Endometrium (tissue), 2 donors: ENCODE results near the gene TSNAXIP1.
A peak's percentile ranks its signal among the peaks of the same experiment; 100 is the strongest.
"Not testable (repeated sequence)": the region's sequence is repeated elsewhere in the genome, so short reads cannot be mapped to it uniquely, and the experiment has no call there.

Experiments
- FAIRE-seq: peaks from 2 replicates; lab custom pipeline; 2012; peaks lifted over from hg19 to GRCh38; lab: Jason Lieb, UNC
- donor health status: control.
- donor health status: control.

The TSNAXIP1 gene

DNA sequence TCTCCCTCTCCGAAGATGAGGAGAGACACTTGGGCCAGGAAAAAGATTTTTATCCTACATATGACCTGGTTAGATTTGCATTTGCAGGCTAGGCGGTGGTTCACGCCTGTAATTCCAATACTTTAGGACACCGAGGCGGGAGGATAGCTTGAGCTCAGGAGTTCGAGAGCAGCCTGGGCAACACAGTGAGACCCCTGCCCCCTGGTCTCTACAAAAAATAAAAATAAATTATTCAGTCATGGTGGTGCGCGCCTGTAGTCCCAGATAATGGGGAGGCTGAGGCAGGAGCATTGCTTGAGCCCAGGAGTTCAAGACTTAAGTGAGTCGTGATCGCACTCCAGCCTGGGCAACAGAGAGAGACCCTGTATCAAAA lies 27.5 kb downstream of the TSNAXIP1 start:
- FAIRE-seq, result no peak

GRCh38 chr16:67837190-67837589 lies 30.5 kb downstream of the TSNAXIP1 start:
- not testable (repeated sequence) for FAIRE-seq

- no peak for FAIRE-seq
These were observed 31.1 kb downstream of the TSNAXIP1 start for GRCh38 chr16:67837811-67838210.

DNA sequence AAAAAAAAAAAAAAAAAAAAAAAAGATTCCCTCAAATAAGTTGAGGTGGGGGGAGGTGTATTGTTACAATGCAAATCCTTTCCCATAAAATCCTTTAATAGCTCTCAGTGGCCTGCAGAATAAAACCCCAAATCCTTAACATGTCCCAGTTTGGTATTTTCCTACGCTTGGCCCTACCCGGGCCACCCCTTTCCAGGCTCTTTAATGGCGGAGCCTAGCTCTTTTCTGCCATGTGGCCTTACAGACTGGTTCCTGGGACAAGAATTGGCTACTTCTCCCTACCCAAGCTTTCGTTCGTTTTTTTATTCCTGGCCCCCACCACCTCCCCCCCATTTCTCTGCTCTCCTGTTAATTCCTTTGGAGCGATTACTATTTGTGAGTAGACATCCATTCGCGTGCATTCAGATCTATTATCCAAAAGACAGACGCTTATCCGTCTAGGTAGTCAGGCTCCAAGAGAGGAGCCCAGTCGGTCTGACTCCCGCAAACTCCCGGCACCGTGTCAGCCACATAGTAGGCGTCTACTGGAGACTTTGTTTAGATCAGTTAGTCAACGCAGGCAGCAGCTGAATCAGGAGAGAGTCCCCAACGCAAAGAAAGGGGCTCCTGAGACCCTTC lies 34.6 kb downstream of the TSNAXIP1 start:
- FAIRE-seq, result no peak

- FAIRE-seq, result no peak
These were observed 35.3 kb downstream of the TSNAXIP1 start, which contains the start of gene THAP11 for GRCh38 chr16:67841816-67842508. Gene THAP11, plus strand, starts transcription at chr16:67842320. Its CDS starts 235 bp downstream, at chr16:67842555.

- FAIRE-seq, result no peak
These were observed 36.0 kb downstream of the TSNAXIP1 start for GRCh38 chr16:67842509-67843342.

DNA sequence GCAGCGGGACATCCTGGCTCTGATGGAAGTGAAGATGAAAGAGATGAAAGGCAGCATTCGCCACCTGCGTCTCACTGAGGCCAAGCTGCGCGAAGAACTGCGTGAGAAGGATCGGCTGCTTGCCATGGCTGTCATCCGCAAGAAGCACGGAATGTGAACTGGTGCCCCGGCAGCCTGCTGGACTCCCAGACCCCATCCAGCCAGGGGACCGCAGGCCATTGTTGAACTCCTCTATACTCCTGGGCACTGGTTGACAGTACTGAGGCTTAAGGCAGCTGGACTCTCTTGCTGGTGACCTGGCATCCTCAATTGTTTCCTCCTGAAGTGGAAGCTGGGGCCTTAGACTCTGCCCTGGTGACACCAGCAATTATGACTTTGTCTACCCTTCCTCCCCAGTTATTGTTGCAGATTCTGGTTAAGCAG lies 36.7 kb downstream of the TSNAXIP1 start:
- no peak for FAIRE-seq

DNA sequence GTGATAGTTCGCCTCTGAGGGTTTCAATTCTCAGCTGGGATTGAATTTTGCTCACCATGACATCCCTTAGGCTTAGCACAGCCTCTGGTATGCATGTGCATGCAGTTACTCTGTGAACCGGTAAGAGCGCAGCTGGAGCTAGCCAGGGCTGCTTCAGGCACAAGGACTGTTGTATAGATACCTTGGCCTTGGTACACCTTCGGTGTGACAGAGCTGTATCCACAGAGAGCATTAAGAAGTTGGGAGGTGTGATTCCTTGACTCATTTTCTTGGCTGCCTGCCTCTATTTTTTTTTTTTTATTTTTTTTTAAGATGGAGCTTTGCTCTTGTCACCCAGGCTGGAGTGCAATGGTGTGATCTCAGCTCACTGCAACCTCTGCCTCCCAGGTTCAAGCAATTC lies 37.8 kb downstream of the TSNAXIP1 start:
- no peak for FAIRE-seq

- no peak for FAIRE-seq
These were observed 38.8 kb downstream of the TSNAXIP1 start for GRCh38 chr16:67845291-67846062.

DNA sequence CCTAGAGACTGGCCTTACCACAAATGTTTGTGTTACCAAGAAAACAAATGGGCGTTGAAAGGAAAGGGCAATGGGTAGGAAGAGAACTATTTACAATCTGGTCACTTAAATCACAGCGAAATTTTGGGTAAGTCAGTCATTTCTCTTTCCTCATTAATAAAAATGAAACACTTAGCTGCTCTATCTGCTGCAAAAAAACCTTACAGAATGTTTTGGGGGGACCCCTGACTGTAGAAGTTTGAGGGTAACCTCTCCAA lies 39.3 kb downstream of the TSNAXIP1 start:
- FAIRE-seq, result no peak

DNA sequence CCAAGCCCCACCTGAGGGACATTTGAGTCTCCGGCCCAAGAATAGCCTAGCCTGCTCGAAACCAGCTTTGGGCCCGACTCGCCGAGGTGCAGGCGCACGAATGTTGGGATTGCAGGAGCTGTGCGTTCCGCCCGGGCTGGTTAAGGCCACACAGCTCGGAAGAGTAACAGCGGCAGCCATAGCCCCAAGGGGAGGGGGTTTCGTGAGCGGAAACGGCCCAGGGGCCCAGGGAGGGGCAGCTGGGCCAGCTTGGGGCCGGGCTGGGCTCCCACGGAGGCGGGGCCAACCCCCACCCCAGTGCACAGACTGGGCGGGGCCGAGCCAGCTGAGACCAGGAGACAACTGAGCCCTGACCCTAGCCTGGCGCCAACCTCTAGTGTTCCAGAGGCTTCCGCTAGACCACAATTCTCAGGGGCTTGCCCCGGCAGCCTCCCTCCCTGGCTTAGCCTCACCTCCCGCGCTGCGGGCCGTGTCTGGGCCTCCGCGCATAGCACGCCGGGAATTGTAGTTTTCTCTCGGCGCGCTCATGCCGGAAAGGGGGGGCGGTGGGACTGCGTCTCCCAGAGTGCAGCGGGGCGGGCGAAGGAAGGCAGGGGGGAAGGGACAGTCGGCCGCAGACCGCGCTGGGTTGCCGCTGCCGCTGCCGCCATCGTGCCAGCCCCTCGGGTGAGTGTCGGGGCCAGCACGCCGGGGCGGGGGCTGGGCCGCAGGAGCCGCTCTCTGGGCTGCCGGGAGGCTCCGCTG lies 39.8 kb downstream of the TSNAXIP1 start, which contains the start of gene NUTF2:
Gene NUTF2, plus strand, starts transcription at position 614 of the 744 bp plus-strand sequence. CDS start 18,198 bp downstream, outside the sequence.
- peak; percentile 12 for FAIRE-seq

DNA sequence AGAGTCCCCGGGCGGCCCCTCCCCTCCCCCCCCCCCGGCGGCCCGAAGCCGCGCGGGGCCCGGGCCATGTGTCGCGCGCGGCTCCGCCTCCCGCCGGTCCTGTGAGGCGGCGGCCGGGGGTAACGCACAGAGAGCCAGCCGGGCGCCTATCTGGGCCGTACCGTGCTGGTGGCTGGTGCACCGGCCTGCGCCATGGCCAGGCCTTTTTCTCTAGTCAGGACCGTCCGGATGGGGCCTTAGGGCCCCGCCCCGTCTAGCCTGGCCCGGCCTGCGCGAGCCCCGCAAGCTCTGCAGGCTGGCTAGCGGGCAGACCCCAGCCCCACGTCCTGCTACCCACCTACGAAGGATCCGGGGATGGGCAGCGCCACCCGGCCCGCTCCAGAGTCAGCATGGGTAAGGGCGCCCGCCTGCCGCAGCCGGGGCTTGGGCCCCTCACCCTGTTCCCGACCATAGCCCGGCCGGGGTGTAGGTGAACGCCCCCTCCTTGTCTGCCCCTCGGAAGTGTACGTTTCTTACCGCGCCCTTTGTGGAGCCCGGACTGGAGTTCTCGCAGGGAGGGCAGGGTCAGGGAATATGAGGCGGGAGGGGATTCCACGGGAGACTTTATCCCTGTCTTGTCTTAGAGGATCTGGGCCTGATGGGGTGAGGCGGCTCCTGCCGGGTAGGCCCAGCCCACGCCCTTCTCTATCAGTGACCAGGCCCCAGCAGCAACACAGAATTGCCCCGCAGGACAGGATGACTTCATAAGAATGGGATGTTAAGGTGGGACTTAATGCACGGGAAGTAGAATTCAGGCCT lies 40.6 kb downstream of the TSNAXIP1 start, which contains the start of gene CENPT:
Gene CENPT, minus strand, starts transcription at position 630 of the 798 bp plus-strand sequence. CDS start 13,834 bp downstream, outside the sequence.
- no peak for FAIRE-seq

GRCh38 chr16:67848118-67848517 lies 41.4 kb downstream of the TSNAXIP1 start:
- no peak for FAIRE-seq

- no peak for FAIRE-seq
These were observed 47.0 kb downstream of the TSNAXIP1 start for GRCh38 chr16:67853670-67854069.

- FAIRE-seq, result no peak
These were observed 49.1 kb downstream of the TSNAXIP1 start for GRCh38 chr16:67855789-67856188.

DNA sequence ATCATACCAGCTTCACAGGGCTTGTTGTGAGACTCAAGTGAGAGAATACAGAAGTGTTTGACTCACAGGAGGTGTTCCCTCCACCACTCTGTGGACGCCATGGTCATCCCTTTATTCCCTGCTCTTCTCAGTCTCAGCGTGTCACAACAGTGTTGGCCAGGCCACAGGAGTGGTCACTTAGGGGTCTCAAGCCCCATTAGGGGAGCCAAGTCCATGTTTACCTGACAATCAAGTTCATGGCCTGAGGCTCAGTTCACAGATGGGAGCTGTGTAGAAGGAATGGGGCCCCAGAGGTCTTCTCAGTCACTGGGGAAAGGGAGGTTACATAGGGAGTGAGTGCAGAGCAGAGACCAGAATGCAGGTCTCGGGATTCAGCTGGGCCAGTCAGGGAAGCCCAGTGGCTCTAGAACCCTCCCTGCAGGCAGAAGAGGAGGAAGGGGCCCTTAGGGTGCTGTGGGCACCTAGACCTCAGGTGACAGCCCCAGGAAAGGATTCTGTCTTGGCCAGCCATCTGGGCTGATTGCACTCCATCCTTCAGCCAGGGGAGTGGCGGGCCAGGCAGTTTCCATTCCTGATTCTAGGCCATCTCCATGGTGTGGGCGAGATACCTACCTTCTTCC lies 50.3 kb downstream of the TSNAXIP1 start:
- no peak for FAIRE-seq

GRCh38 chr16:67857547-67858233 lies 51.0 kb downstream of the TSNAXIP1 start:
- FAIRE-seq, result no peak

DNA sequence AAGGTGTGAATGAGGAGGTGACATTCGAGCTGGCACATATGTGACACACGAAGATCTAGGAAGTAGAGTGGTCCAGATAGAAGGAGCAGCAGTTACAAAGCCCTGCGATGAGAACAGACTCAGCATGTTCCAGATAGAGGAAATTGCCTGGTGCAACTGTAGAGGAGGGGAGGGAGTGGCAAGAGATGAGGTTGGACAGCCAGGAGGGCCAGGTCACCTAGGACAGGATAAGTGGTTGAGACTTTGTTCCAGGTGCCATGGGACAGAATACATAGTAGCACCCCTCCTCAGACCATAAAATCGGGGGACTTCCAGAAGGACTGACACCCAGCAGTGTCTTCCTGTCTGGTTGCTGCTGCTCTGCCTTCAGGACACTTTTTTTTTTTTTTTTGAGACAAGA lies 51.8 kb downstream of the TSNAXIP1 start:
- FAIRE-seq, result no peak

DNA sequence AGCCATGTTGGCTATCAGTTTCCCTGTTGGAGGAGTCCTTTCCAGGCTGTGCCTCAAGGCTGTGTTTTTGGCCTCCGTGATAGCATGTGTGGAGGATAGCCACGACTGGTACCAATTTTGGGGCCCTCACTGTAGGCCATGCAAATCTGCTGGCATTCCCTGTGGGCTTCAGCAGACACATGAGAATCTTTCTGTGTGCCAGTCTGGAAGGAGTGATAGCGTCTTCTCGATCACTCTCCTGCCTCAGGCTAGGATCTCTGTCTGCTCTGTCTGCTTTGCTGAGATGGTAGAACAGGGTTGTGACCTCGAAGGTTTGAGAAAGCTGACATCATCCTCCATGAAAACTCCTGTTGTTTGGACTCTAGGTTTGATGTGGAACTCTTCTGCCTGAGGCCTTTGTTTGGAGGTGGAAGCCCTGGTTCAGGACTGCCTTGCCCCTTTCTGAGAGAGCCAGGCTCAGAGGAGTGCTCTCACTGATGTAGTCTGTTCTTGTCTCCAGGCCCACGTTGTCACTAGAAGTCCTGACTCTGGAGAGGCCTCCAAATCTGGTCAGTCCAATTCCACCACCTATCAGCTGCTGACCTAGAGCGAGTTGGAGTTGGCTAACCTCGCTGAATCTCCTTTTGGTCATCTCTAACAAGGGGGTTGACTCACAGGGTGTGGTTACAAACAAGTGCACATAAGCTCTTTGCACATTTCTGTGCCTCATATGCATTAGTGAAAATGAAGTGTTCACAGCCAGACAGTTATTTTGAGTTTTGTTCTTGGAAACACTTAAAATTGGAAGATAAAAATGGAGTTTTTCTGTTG lies 54.1 kb downstream of the TSNAXIP1 start:
- no peak for FAIRE-seq
